Measurements from ENCODE around the gene GCA.

- TF ChIP-seq, protein P1, sequence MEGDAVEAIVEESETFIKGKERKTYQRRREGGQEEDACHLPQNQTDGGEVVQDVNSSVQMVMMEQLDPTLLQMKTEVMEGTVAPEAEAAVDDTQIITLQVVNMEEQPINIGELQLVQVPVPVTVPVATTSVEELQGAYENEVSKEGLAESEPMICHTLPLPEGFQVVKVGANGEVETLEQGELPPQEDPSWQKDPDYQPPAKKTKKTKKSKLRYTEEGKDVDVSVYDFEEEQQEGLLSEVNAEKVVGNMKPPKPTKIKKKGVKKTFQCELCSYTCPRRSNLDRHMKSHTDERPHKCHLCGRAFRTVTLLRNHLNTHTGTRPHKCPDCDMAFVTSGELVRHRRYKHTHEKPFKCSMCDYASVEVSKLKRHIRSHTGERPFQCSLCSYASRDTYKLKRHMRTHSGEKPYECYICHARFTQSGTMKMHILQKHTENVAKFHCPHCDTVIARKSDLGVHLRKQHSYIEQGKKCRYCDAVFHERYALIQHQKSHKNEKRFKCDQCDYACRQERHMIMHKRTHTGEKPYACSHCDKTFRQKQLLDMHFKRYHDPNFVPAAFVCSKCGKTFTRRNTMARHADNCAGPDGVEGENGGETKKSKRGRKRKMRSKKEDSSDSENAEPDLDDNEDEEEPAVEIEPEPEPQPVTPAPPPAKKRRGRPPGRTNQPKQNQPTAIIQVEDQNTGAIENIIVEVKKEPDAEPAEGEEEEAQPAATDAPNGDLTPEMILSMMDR (IDR thresholded peaks at IDR 0.05), result no peak
- no peak for TF ChIP-seq POLR2A (IDR thresholded peaks at IDR 0.05)
These were observed 31.1 kb upstream of the GCA start for GRCh38 chr2:162312853-162313252.
